GM23338 (cell line): ENCODE measurements around the gene FBN3. TPM values are rescaled to one million over a fixed set of nuclear protein-coding genes. Genes with fewer than 3 reads are reported as not detected.

Experiments used
- ATAC-seq: fragments of 200-7000 bp; cut with Tn5 transposase; 3 replicates; pipeline ENCODE4 v1.9.1; 2020
- DNase-seq: peaks from one replicate; pipeline ENCODE4 v3.0.0-alpha.2; 2015; ENCODE audit warnings: low spot score
- H2AFZ ChIP-seq: fragments of 200-600 bp; sonication (generic); 2 replicates; pipeline ENCODE4 v1.8.0; 2016; ENCODE audit warnings: antibody characterized with exemption, mild to moderate bottlenecking, moderate library complexity
- H3F3A ChIP-seq: fragments of 200-600 bp; sonication (generic); replicated peaks from 2 replicates; pipeline ENCODE4 v1.8.0; 2017; ENCODE audit warnings: antibody characterized with exemption, mixed run types, low read depth
- H3K27ac ChIP-seq: fragments of 200-600 bp; sonication (generic); 2 replicates; pipeline ENCODE4 v1.6.1; 2016; ENCODE audit warnings: low read depth
- H3K27me3 ChIP-seq: fragments of 200-600 bp; sonication (generic); 2 replicates; pipeline ENCODE4 v1.8.0; 2016; ENCODE audit warnings: mild to moderate bottlenecking, mixed run types, moderate library complexity; ENCODE audit not compliant: insufficient read depth
- H3K36me3 ChIP-seq: fragments of 200-600 bp; sonication (generic); 2 replicates; pipeline ENCODE4 v1.8.0; 2016; ENCODE audit warnings: mild to moderate bottlenecking; ENCODE audit not compliant: insufficient read depth
- H3K4me1 ChIP-seq: fragments of 200-600 bp; sonication (generic); 2 replicates; pipeline ENCODE4 v1.8.0; 2016; ENCODE audit warnings: mild to moderate bottlenecking, moderate library complexity; ENCODE audit not compliant: insufficient read depth
- H3K4me2 ChIP-seq: fragments of 200-600 bp; sonication (generic); 2 replicates; pipeline ENCODE4 v1.7.1; 2017; ENCODE audit warnings: mixed run types
- H3K4me3 ChIP-seq: fragments of 200-600 bp; sonication (generic); 2 replicates; pipeline ENCODE4 v1.6.1; 2016; ENCODE audit warnings: mixed run types
- H3K79me2 ChIP-seq: fragments of 200-600 bp; sonication (generic); replicated peaks from 2 replicates; pipeline ENCODE4 v1.8.0; 2017; ENCODE audit warnings: mild to moderate bottlenecking; ENCODE audit not compliant: insufficient read depth
- H3K9me2 ChIP-seq: fragments of 200-600 bp; sonication (generic); 2 replicates; pipeline ENCODE4 v1.8.0; 2017; ENCODE audit not compliant: insufficient read depth
- H4K20me1 ChIP-seq: fragments of 200-600 bp; sonication (generic); replicated peaks from 2 replicates; pipeline ENCODE4 v1.8.0; 2017; ENCODE audit warnings: mild to moderate bottlenecking; ENCODE audit not compliant: insufficient read depth
- H3K27ac Mint-ChIP-seq: 2 replicates; pipeline ENCODE4 v1.8.0; 2020; ENCODE audit warnings: inconsistent platforms, mild to moderate bottlenecking, moderate library complexity, mixed read lengths
- H3K27me3 Mint-ChIP-seq: 3 replicates; pipeline ENCODE4 v1.8.0; 2022; ENCODE audit warnings: low read depth, mild to moderate bottlenecking, moderate library complexity, mixed read lengths, inconsistent platforms; ENCODE audit not compliant: insufficient read depth, poor library complexity
- H3K36me3 Mint-ChIP-seq: 3 replicates; pipeline ENCODE4 v1.8.0; 2021; ENCODE audit warnings: low read depth, mild to moderate bottlenecking, inconsistent platforms, moderate library complexity, mixed read lengths
- H3K4me1 Mint-ChIP-seq: 3 replicates; pipeline ENCODE4 v1.8.0; 2020; ENCODE audit warnings: mild to moderate bottlenecking, inconsistent platforms, mixed read lengths
- H3K4me3 Mint-ChIP-seq: 3 replicates; pipeline ENCODE4 v1.8.0; 2021; ENCODE audit warnings: moderate library complexity, mild to moderate bottlenecking, inconsistent platforms, mixed read lengths
- H3K9me3 Mint-ChIP-seq: 3 replicates; pipeline ENCODE4 v1.8.0; 2020; ENCODE audit warnings: moderate library complexity, mild to moderate bottlenecking, inconsistent platforms, mixed read lengths
- CTCF ChIP-seq, 2 experiments: fragments of 200-600 bp in 1 of 2; sonication (generic) in 1 of 2; conservative IDR thresholded peaks; 2 replicates each; pipeline versions ENCODE4 v1.5.1 to v1.6.1; 2016 to 2017; ENCODE audit warnings: antibody characterized with exemption in 2 of 2, low read depth in 2 of 2, mild to moderate bottlenecking in 2 of 2, moderate library complexity in 1 of 2
- ETS1 ChIP-seq: IDR thresholded peaks from 2 replicates; pipeline ENCODE4 v1.6.1; 2016; ENCODE audit warnings: antibody characterized with exemption
- EZH2phosphoT487 ChIP-seq: fragments of 200-600 bp; sonication (generic); IDR thresholded peaks from one replicate; pipeline ENCODE4 v1.8.1; 2018; ENCODE audit warnings: antibody characterized with exemption; ENCODE audit not compliant: unreplicated experiment
- NANOG ChIP-seq: IDR thresholded peaks from 2 replicates; pipeline ENCODE4 v1.6.1; 2016; ENCODE audit warnings: antibody characterized with exemption, borderline replicate concordance
- REST ChIP-seq: IDR thresholded peaks from one replicate; pipeline ENCODE4 v1.6.1; 2018; ENCODE audit warnings: antibody characterized with exemption; ENCODE audit not compliant: unreplicated experiment
- ZNF462 ChIP-seq: fragments of 250-450 bp; sonication (Bioruptor Pico); IDR thresholded peaks from 2 replicates; pipeline ENCODE4 v1.5.0; 2020; ENCODE audit warnings: mild to moderate bottlenecking, moderate library complexity
- polyA plus RNA-seq: library from polyadenylated mRNA; unstranded; fragments of >200 nt; fragmentation: Nextera tagmentation; extraction: Ambion mirVana; gene quantifications from 2 replicates; pipeline ENCODE4 v1.2.1, GENCODE V29; 2016
- total RNA-seq: library from RNA; depleted of rRNA; stranded (reverse); fragments of >200 nt; shearing (Covaris generic); gene quantifications from 2 replicates; pipeline ENCODE4 v1.2.3, GENCODE V29; 2014

FBN3 gene
- total and polyA plus RNA-seq, 2 experiments from 2014 or later = 8.5 to 54.5 TPM

- 0 out of 2 replicates have a peak, but pooled peaks cover 12% of the 10 kb centered on the region for H3F3A ChIP-seq
- H3K4me2 ChIP-seq = no peak overlapping the region
- H3K36me3 Mint-ChIP-seq = peaks cover 53% of the 10 kb centered on the region
- H3K4me1 ChIP-seq = no peaks in the 10 kb centered on the region
- no peak overlapping the region for H2AFZ ChIP-seq
- no peaks in the 10 kb centered on the region for H4K20me1 ChIP-seq
- no peaks in the 10 kb centered on the region for H3K79me2 ChIP-seq
- no peaks in the 10 kb centered on the region for H3K27me3 ChIP-seq
- ATAC-seq (peak; percentile 53), DNase-seq (peak; percentile 90)
- H3K9me3 Mint-ChIP-seq = peaks cover 27% of the 10 kb centered on the region
- H3K4me3 Mint-ChIP-seq = no peak overlapping the region
- H3K9me2 ChIP-seq = no peaks in the 10 kb centered on the region
- no peak overlapping the region; the same call in 1 of the 2 replicates for H3K27ac Mint-ChIP-seq
- H3K4me1 Mint-ChIP-seq = no peaks in the 10 kb centered on the region
- no peak overlapping the region for H3K27ac ChIP-seq
- peaks cover 4% of the 10 kb centered on the region; the same call in 1 of the 2 replicates for H3K36me3 ChIP-seq
- no peak overlapping the region for H3K4me3 ChIP-seq
- TF ChIP-seq CTCF (conservative IDR thresholded peaks at IDR 0.05; ENCODE audit: low read depth in 2 of 2) (peak; percentile 94 to 99), EZH2phosphoT487 (no peak), REST (no peak), ETS1 (no peak), ZNF462 (CRISPR knock-in tag) (no peak), NANOG (no peak)
- H3K27me3 Mint-ChIP-seq = peaks cover 11% of the 10 kb centered on the region
Observed at GRCh38 chr19:8069096-8069973, 80.1 kb downstream of the FBN3 start.
